ENCODE measurements around the gene SLC17A3.

SLC17A3 gene

GRCh38 chr6:25829375-25829774 lies 44.7 kb downstream of the SLC17A3 start:
- Histone ChIP-seq H3K9me3 (ENCODE audit: insufficient read depth, low read length) (no peaks in the 10 kb centered on the region), H3F3A (ENCODE audit: insufficient read depth) (no peaks in the 10 kb centered on the region), H3K79me2 (ENCODE audit: insufficient read depth, low read length) (no peaks in the 10 kb centered on the region), H4K20me1 (ENCODE audit: low read depth, low read length) (no peaks in the 10 kb centered on the region), H3K9ac (ENCODE audit: low read length) (no peak overlapping the region), H2AFZ (ENCODE audit: low read depth, low read length, severe bottlenecking) (no peak overlapping the region), H3K27ac (ENCODE audit: low read depth, low read length) (no peak overlapping the region), H3K27me3 (ENCODE audit: low read length) (no peaks in the 10 kb centered on the region), H3K36me3 (ENCODE audit: low read length) (no peaks in the 10 kb centered on the region; the same call in 1 of the 2 replicates), H3K9me2 (replicated peaks; ENCODE audit: insufficient read depth, low read length) (no peaks in the 10 kb centered on the region), H3K4me3 (ENCODE audit: insufficient read depth, low read length, poor library complexity, severe bottlenecking) (no peak overlapping the region), H3K4me2 (ENCODE audit: low read depth, low read length, poor library complexity, severe bottlenecking) (no peak overlapping the region)
- TF ChIP-seq EZH2phosphoT487 (conservative IDR thresholded peaks at IDR 0.05; ENCODE audit: low read length) (no peak), CTCF (IDR thresholded peaks at IDR 0.05; ENCODE audit: insufficient read depth, low read length, poor library complexity, severe bottlenecking) (no peak)

- Histone ChIP-seq H3F3A (ENCODE audit: insufficient read depth) (no peaks in the 10 kb centered on the region), H3K36me3 (ENCODE audit: low read length) (no peaks in the 10 kb centered on the region), H4K20me1 (ENCODE audit: low read depth, low read length) (no peaks in the 10 kb centered on the region), H3K27me3 (ENCODE audit: low read length) (no peaks in the 10 kb centered on the region), H3K9me3 (ENCODE audit: insufficient read depth, low read length) (no peaks in the 10 kb centered on the region), H3K79me2 (ENCODE audit: insufficient read depth, low read length) (no peaks in the 10 kb centered on the region), H3K9ac (ENCODE audit: low read length) (no peak overlapping the region), H3K4me3 (ENCODE audit: insufficient read depth, low read length, poor library complexity, severe bottlenecking) (no peak overlapping the region), H3K9me2 (replicated peaks; ENCODE audit: insufficient read depth, low read length) (no peaks in the 10 kb centered on the region), H2AFZ (ENCODE audit: low read depth, low read length, severe bottlenecking) (no peak overlapping the region), H3K4me2 (ENCODE audit: low read depth, low read length, poor library complexity, severe bottlenecking) (no peak overlapping the region), H3K27ac (ENCODE audit: low read depth, low read length) (no peak overlapping the region)
- no peak for TF ChIP-seq EZH2phosphoT487 (conservative IDR thresholded peaks at IDR 0.05; ENCODE audit: low read length)
- no peak for TF ChIP-seq CTCF (IDR thresholded peaks at IDR 0.05; ENCODE audit: insufficient read depth, low read length, poor library complexity, severe bottlenecking)
These were observed 52.7 kb downstream of the SLC17A3 start for GRCh38 chr6:25821341-25821740.

GRCh38 chr6:25816252-25816651 lies 57.8 kb downstream of the SLC17A3 start:
- Histone ChIP-seq H3K36me3 (ENCODE audit: low read length) (no peaks in the 10 kb centered on the region), H3K27me3 (ENCODE audit: low read length) (no peaks in the 10 kb centered on the region), H3K9ac (ENCODE audit: low read length) (no peak overlapping the region), H3K9me2 (replicated peaks; ENCODE audit: insufficient read depth, low read length) (no peaks in the 10 kb centered on the region), H3F3A (ENCODE audit: insufficient read depth) (no peaks in the 10 kb centered on the region), H3K4me3 (ENCODE audit: insufficient read depth, low read length, poor library complexity, severe bottlenecking) (no peak overlapping the region), H2AFZ (ENCODE audit: low read depth, low read length, severe bottlenecking) (no peak overlapping the region), H4K20me1 (ENCODE audit: low read depth, low read length) (no peaks in the 10 kb centered on the region), H3K4me2 (ENCODE audit: low read depth, low read length, poor library complexity, severe bottlenecking) (no peak overlapping the region), H3K27ac (ENCODE audit: low read depth, low read length) (no peak overlapping the region), H3K9me3 (ENCODE audit: insufficient read depth, low read length) (no peaks in the 10 kb centered on the region), H3K79me2 (ENCODE audit: insufficient read depth, low read length) (no peaks in the 10 kb centered on the region)
- TF ChIP-seq EZH2phosphoT487 (conservative IDR thresholded peaks at IDR 0.05; ENCODE audit: low read length) (no peak), CTCF (IDR thresholded peaks at IDR 0.05; ENCODE audit: insufficient read depth, low read length, poor library complexity, severe bottlenecking) (no peak)

Measured in SU-DHL-6 (cell line).